Upper lobe of left lung (tissue), 4 donors: Measurements from ENCODE around the gene PLTP.

ENCODE experiments used
- EP300 ChIP-seq, 4 donors: sonication (generic); formaldehyde crosslinking; IDR thresholded peaks; one replicate each; pipeline ENCODE4 v1.5.1; 2017; ENCODE audit warnings: antibody characterized with exemption in 4 of 4, control low read depth in 2 of 4
- POLR2A ChIP-seq, 4 donors: fragments of 450-650 bp; IDR thresholded peaks; one replicate each; pipeline ENCODE4 v1.5.1; 2016 to 2017; ENCODE audit warnings: antibody characterized with exemption in 4 of 4, mild to moderate bottlenecking in 2 of 4
- TF ChIP-seq, protein P1 (sequence below), 6 experiments: fragments of 450-650 bp in 4 of 6; fragments of 200-600 bp in 2 of 6; sonication (generic) in 2 of 6; IDR thresholded peaks; one replicate each; pipeline ENCODE4 v1.5.1; 2016 to 2019; ENCODE audit warnings: antibody characterized with exemption in 6 of 6

DNA sequence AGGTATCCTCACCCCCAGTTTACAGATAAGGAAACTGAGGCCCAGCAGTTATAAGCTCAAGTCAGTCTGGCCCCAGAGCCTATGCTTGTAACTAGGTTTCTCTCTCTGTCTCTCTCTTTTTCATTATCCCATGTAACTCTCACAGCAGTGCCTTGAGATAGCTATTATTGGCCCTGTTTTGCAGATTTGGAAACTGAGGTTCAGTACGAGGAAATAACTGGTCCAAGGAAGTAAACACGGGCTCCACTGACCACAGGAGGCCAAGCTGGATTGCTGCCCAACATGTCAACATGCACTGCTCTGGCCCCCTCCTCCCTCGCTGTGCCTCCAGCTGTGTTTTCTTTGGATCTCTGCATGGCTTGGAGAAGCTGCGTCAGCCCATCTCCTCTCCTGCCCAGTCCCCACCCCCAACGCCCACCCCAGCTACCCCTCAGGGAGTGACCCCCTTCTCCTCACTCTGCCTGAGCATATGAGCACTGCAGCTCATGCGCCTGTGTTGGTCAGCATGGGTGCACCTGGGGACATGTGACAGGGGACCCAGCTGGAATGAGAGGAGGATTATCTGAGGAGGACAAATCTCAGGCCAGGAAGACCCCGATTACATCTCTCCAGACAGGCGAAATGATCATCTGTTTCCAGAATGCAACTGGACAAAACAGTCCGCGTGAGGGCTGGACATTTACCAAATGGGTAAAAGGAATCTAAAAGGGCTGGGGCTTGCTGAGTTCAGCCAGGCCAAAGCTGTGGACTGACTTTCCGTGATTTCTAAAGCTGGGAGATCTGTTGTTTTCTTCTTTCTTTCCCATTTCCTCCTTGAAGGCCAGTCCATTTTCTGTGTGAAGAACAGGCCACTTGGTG, 7.8 kb upstream of the PLTP start:
- TF ChIP-seq POLR2A (IDR thresholded peaks at IDR 0.05) (no peak), EP300 (IDR thresholded peaks at IDR 0.05) (no peak)
- TF ChIP-seq, protein P1, sequence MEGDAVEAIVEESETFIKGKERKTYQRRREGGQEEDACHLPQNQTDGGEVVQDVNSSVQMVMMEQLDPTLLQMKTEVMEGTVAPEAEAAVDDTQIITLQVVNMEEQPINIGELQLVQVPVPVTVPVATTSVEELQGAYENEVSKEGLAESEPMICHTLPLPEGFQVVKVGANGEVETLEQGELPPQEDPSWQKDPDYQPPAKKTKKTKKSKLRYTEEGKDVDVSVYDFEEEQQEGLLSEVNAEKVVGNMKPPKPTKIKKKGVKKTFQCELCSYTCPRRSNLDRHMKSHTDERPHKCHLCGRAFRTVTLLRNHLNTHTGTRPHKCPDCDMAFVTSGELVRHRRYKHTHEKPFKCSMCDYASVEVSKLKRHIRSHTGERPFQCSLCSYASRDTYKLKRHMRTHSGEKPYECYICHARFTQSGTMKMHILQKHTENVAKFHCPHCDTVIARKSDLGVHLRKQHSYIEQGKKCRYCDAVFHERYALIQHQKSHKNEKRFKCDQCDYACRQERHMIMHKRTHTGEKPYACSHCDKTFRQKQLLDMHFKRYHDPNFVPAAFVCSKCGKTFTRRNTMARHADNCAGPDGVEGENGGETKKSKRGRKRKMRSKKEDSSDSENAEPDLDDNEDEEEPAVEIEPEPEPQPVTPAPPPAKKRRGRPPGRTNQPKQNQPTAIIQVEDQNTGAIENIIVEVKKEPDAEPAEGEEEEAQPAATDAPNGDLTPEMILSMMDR (IDR thresholded peaks at IDR 0.05): no peak
